A549 (cell line): ENCODE data around the gene ASF1B. TPM values are rescaled to one million over a fixed set of nuclear protein-coding genes. Genes with fewer than 3 reads are reported as not detected.

ENCODE experiments used
- ATAC-seq, 2 experiments: fragments of 200-7000 bp in 1 of 2; fragments of >200 bp in 1 of 2; cut with Nextera tagmentation in 1 of 2; cut with Tn5 transposase in 1 of 2; 3 replicates each; pipeline versions ENCODE4 v1.8.0 to v1.9.1; 2018 to 2020; ENCODE audit warnings: mild to moderate bottlenecking in 1 of 2, moderate library complexity in 1 of 2
- CTCF ChIA-PET: fragments of 300-600 bp; sonication (Branson Sonifier 250); formaldehyde crosslinking; extraction: SDS; loops from one replicate; lab custom pipeline; 2021; ENCODE audit warnings: antibody characterized with exemption, inconsistent platforms; lab: Yijun Ruan, JAX
- POLR2A ChIA-PET: fragments of 350-600 bp; formaldehyde crosslinking; extraction: SDS; loops from one replicate; lab custom pipeline; 2021; ENCODE audit warnings: antibody characterized with exemption, inconsistent platforms; lab: Yijun Ruan, JAX
- DNase-seq, 2 experiments: peaks; one replicate each; pipeline versions ENCODE4 v3.0.0 to v3.0.0-alpha.2; 2011 to 2016; ENCODE audit warnings: low read depth in 1 of 2, low spot score in 1 of 2
- FAIRE-seq: peaks from 2 replicates; lab custom pipeline; 2011; peaks lifted over from hg19 to GRCh38; lab: Jason Lieb, UNC
- H3K27ac ChIP-seq, 2 experiments: fragments of >200 bp; sonication (Bioruptor Twin); formaldehyde crosslinking; 3 replicates each; pipeline ENCODE4 v1.5.1; 2016 to 2017
- H3K4me1 ChIP-seq: fragments of >200 bp; sonication (Bioruptor Twin); formaldehyde crosslinking; 3 replicates; pipeline ENCODE4 v1.6.1; 2016
- H3K4me2 ChIP-seq: fragments of >200 bp; sonication (Bioruptor Twin); formaldehyde crosslinking; 3 replicates; pipeline ENCODE4 v1.6.1; 2016
- H3K4me3 ChIP-seq: fragments of >200 bp; sonication (Bioruptor Twin); formaldehyde crosslinking; 3 replicates; pipeline ENCODE4 v1.5.1; 2016
- H3K9me3 ChIP-seq: fragments of >200 bp; sonication (Bioruptor Twin); formaldehyde crosslinking; 3 replicates; pipeline ENCODE4 v1.6.1; 2016
- BHLHE40 ChIP-seq: IDR thresholded peaks from 2 replicates; pipeline ENCODE4 v1.6.1; 2012; ENCODE audit warnings: low read depth, low read length, inconsistent platforms
- CBX8 ChIP-seq: fragments of 200-600 bp; sonication (generic); IDR thresholded peaks from 2 replicates; pipeline ENCODE4 v1.6.1; 2016
- CHD2 ChIP-seq: fragments of 150-350 bp; IDR thresholded peaks from 2 replicates; pipeline ENCODE4 v1.6.1; 2014; ENCODE audit warnings: low read length; ENCODE audit not compliant: partially characterized antibody
- E2F6 ChIP-seq: IDR thresholded peaks from 2 replicates; pipeline ENCODE4 v1.6.1; 2012; ENCODE audit warnings: low read depth, borderline replicate concordance
- GATA3 ChIP-seq: IDR thresholded peaks from 2 replicates; pipeline ENCODE4 v1.6.1; 2012; ENCODE audit warnings: borderline replicate concordance
- JUNB ChIP-seq: fragments of >200 bp; sonication (Bioruptor Twin); formaldehyde crosslinking; IDR thresholded peaks from 2 replicates; pipeline ENCODE4 v1.6.1; 2016
- KDM1A ChIP-seq: fragments of 200-600 bp; sonication (generic); IDR thresholded peaks from 2 replicates; pipeline ENCODE4 v1.6.1; 2016; ENCODE audit warnings: low read depth, mild to moderate bottlenecking
- RARB ChIP-seq: fragments of 250-450 bp; sonication (Bioruptor Pico); IDR thresholded peaks from 2 replicates; pipeline ENCODE4 v1.8.0; 2021; ENCODE audit warnings: mild to moderate bottlenecking, moderate library complexity
- RCOR1 ChIP-seq: fragments of 150-350 bp; IDR thresholded peaks from 2 replicates; pipeline ENCODE4 v1.6.1; 2014; ENCODE audit warnings: antibody characterized with exemption, low read length, low read depth
- RFX5 ChIP-seq: fragments of 450-650 bp; IDR thresholded peaks from 2 replicates; pipeline ENCODE4 v1.7.1; 2014; ENCODE audit warnings: antibody characterized with exemption, mild to moderate bottlenecking, moderate library complexity
- RNF2 ChIP-seq: fragments of 200-600 bp; sonication (generic); IDR thresholded peaks from 2 replicates; pipeline ENCODE4 v1.6.1; 2016; ENCODE audit warnings: low read depth, mild to moderate bottlenecking, antibody characterized with exemption, moderate library complexity, borderline replicate concordance
- WGBS: methylation state at CpG from one replicate; pipeline ENCODE4 v1.1.6; 2017; ENCODE audit errors: missing lambda C conversion rate; 5-methylcytosine and 5-hydroxymethylcytosine counted together
- polyA plus RNA-seq, 4 experiments: library from polyadenylated mRNA; depleted of rRNA in 3 of 4; stranded (reverse); fragments of >200 nt; fragmentation: RNase III in 1 of 4; extraction: RNeasy Plus Mini Kit Qiagen cat#74134 plus additional on column Dnase treatment in 1 of 4; gene quantifications; 2 replicates in 3 of 4; 3 replicates in 1 of 4; pipeline ENCODE4 v1.2.3, GENCODE V29; 2011 to 2017
- TF ChIP-seq, protein P1 (sequence below): fragments of 150-350 bp; IDR thresholded peaks from 2 replicates; pipeline ENCODE4 v1.6.1; 2014; ENCODE audit warnings: low read depth, mild to moderate bottlenecking, low read length
- TF ChIP-seq, protein P2 (sequence below): fragments of 250-450 bp; sonication (Bioruptor Pico); IDR thresholded peaks from 2 replicates; pipeline ENCODE4 v1.5.0; 2020; ENCODE audit warnings: low read depth, mild to moderate bottlenecking, moderate library complexity

Gene ASF1B
- polyA plus RNA-seq, 2 of the 4 experiments (the other 2 are of a cell fraction) = 12.1 to 46.2 TPM

DNA sequence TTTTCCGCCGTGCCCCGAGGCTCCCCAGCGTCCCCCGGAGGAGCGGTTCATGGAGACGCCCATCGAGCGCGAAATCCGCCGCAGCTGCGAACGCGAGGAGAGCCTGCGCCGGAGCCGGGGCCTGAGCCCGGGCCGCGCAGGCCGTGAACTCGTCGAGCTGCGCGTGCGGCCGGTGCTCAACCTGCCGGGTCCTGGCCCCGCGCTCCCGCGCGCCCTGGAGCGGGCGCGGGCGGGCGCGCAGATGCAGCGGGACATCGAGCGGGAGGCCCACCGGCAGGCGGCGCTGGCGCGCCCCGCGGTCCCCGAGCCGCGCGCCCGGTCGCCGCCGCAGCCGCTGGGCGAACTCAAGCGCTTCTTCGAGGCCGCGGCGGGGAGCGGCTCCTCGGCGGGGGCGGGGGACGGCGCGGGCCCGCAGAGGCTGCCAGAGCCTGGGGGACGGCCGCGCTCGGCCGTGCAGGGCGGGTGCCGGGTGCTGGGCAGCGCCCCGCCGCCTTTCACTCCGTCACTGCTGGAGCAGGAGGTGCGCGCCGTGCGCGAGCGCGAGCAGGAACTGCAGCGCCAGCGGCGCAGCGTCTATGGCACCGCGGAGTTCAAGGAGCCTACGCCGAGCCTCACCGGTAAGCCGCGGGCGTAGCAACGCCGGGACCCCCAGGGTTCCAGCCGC, 63.0 kb downstream of the ASF1B start (continued):
- TF ChIP-seq, protein P1, sequence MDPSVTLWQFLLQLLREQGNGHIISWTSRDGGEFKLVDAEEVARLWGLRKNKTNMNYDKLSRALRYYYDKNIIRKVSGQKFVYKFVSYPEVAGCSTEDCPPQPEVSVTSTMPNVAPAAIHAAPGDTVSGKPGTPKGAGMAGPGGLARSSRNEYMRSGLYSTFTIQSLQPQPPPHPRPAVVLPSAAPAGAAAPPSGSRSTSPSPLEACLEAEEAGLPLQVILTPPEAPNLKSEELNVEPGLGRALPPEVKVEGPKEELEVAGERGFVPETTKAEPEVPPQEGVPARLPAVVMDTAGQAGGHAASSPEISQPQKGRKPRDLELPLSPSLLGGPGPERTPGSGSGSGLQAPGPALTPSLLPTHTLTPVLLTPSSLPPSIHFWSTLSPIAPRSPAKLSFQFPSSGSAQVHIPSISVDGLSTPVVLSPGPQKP = no peak
- TF ChIP-seq E2F6 = 0 out of 2 replicates have a peak, but pooled peaks have one; percentile 32
- no peak for TF ChIP-seq CBX8
- TF ChIP-seq RNF2 = no peak
- no peak for TF ChIP-seq RFX5
- no peak for TF ChIP-seq GATA3
- TF ChIP-seq CHD2 = no peak
- TF ChIP-seq, protein P2, sequence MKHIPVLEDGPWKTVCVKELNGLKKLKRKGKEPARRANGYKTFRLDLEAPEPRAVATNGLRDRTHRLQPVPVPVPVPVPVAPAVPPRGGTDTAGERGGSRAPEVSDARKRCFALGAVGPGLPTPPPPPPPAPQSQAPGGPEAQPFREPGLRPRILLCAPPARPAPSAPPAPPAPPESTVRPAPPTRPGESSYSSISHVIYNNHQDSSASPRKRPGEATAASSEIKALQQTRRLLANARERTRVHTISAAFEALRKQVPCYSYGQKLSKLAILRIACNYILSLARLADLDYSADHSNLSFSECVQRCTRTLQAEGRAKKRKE (CRISPR knock-in tag) = no peak
- TF ChIP-seq BHLHE40 = no peak
- TF ChIP-seq JUNB = no peak

GRCh38 chr19:14072535-14073260, 63.7 kb downstream of the ASF1B start, which contains the start of gene MISP3:
MISP3 (plus strand) TSS chr19:14072786; CDS start chr19:14073310, 524 bp downstream.
- ATAC-seq (peak; percentile 48 to 53), DNase-seq (peak in 1 of 2 experiments; percentile 49), FAIRE-seq (no peak)
- Histone ChIP-seq H3K4me1 (peaks cover 4% of the 10 kb centered on the region; the same call in 1 of the 3 replicates), H3K4me2 (peak within 1 kb of the TSS; percentile 99), H3K9me3 (no peaks in the 10 kb centered on the region), H3K27ac (peak within 1 kb of the TSS; percentile 94 to 99), H3K4me3 (peak within 1 kb of the TSS; percentile 83)
- ChIA-PET POLR2A (interaction anchor here (0.7 to 1.2 kb wide), 7 partner anchors 14 to 190 kb away, joined by 3 to 5 read pairs (median 3); partner anchors contain the start of genes ASF1B, IL27RA and RFX1), CTCF (interaction anchor here (0.5 to 5.6 kb wide), 36 partner anchors 10 to 313 kb away, joined by 3 to 93 read pairs (median 4); partner anchors contain the start of genes C19orf67, IL27RA, NANOS3 and PALM3)
- no CpG with 5 or more reads among the region's 51 CpGs for WGBS
- peak; percentile 74; the same call in 1 of the 2 replicates for TF ChIP-seq RNF2
- no peak for TF ChIP-seq RCOR1

DNA sequence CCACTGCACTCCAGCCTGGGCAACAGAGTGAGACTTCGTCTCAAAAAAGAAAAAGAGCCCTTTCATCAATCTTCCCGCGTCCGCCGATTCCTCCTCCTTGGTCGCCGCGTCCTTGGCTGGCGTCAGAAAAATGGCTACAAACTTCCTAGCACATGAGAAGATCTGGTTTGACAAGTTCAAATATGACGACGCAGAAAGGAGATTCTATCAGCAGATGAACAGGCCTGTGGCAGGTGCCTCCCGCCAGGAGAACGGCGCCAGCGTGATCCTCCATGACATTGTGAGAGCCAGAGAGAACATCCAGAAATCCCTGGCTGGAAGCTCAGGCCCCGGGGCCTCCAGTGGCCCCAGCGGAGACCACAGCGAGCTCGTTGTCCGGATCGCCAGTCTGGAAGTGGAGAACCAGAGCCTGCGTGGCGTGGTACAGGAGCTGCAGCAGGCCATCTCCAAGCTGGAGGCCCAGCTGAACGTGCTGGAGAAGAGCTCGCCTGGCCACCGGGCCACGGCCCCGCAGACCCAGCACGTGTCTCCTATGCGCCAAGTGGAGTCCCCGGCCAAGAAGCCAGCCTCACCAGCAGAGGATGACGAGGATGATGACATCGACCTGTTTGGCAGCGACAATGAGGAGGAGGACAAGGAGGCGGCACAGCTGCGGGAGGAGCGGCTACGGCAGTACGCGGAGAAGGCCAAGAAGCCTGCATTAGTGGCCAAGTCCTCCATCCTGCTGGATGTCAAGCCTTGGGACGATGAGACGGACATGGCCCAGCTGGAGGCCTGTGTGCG, 65.9 kb downstream of the ASF1B start:
- POLR2A ChIA-PET = interaction anchor here (0.7 kb wide), 1 partner anchor 29 kb away, joined by 3 read pairs; no protein-coding TSS in a partner anchor

More for the DNA sequence above, 65.9 kb downstream of the ASF1B start:
- Histone ChIP-seq H3K4me1 (peaks cover 3% of the 10 kb centered on the region; the same call in 1 of the 3 replicates), H3K4me3 (no peak overlapping the region), H3K4me2 (no peak overlapping the region), H3K9me3 (no peaks in the 10 kb centered on the region), H3K27ac (no peak overlapping the region)
- CTCF ChIA-PET = interaction anchor here (0.8 to 5.6 kb wide), 12 partner anchors 11 to 208 kb away, joined by 3 to 93 read pairs (median 6); partner anchors contain the start of genes ASF1B, C19orf67, IL27RA and PALM3
- DNase-seq (no peak), ATAC-seq (no peak), FAIRE-seq (no peak)
- 96% methylated on average over 42 of the region's 43 CpGs for WGBS
- TF ChIP-seq KDM1A (no peak), RARB (CRISPR knock-in tag) (no peak)

Other genes starting within 250 kb of the ASF1B start
- 0.09 and 0.12 TPM in 2 replicates for gene BRME1, start 230.5 kb downstream of the ASF1B start, polyA plus RNA-seq (2011; rRNA removed)
- 1.1 to 2.3 TPM (median 1.2 TPM) in 3 replicates for gene BRME1, start 230.5 kb downstream of the ASF1B start, polyA plus RNA-seq (2017; fragmentation: RNase III; extraction: RNeasy Plus Mini Kit Qiagen cat#74134 plus additional on column Dnase treatment)
- gene CC2D1A, start 230.4 kb downstream of the ASF1B start, polyA plus RNA-seq (2011; rRNA removed) = 4.7 and 4.8 TPM in 2 replicates
- gene CC2D1A, start 230.4 kb downstream of the ASF1B start, polyA plus RNA-seq (2017; fragmentation: RNase III; extraction: RNeasy Plus Mini Kit Qiagen cat#74134 plus additional on column Dnase treatment) = 13.9 to 15.3 TPM (median 14.0 TPM) in 3 replicates
- 0.50 and 0.79 TPM in 2 replicates for gene PODNL1, start 198.2 kb downstream of the ASF1B start, polyA plus RNA-seq (2011; rRNA removed)
- gene PODNL1, start 198.2 kb downstream of the ASF1B start, polyA plus RNA-seq (2017; fragmentation: RNase III; extraction: RNeasy Plus Mini Kit Qiagen cat#74134 plus additional on column Dnase treatment) = 1.1 to 1.8 TPM (median 1.3 TPM) in 3 replicates
- gene DCAF15, start 184.1 kb downstream of the ASF1B start, polyA plus RNA-seq (2011; rRNA removed) = 6.9 and 10.2 TPM in 2 replicates
- gene DCAF15, start 184.1 kb downstream of the ASF1B start, polyA plus RNA-seq (2017; fragmentation: RNase III; extraction: RNeasy Plus Mini Kit Qiagen cat#74134 plus additional on column Dnase treatment) = 21.1 to 23.0 TPM (median 21.5 TPM) in 3 replicates
- gene RFX1, start 130.3 kb downstream of the ASF1B start, polyA plus RNA-seq (2011; rRNA removed) = 0.57 and 0.79 TPM in 2 replicates
- 4.9 to 5.4 TPM (median 4.9 TPM) in 3 replicates for gene RFX1, start 130.3 kb downstream of the ASF1B start, polyA plus RNA-seq (2017; fragmentation: RNase III; extraction: RNeasy Plus Mini Kit Qiagen cat#74134 plus additional on column Dnase treatment)
- not detected in 2 replicates for gene RLN3, start 108.4 kb downstream of the ASF1B start, polyA plus RNA-seq (2011; rRNA removed)
- gene RLN3, start 108.4 kb downstream of the ASF1B start, polyA plus RNA-seq (2017; fragmentation: RNase III; extraction: RNeasy Plus Mini Kit Qiagen cat#74134 plus additional on column Dnase treatment) = not detected in 3 replicates
- gene IL27RA, start 104.8 kb downstream of the ASF1B start, polyA plus RNA-seq (2011; rRNA removed) = 3.0 and 3.1 TPM in 2 replicates
- 4.0 to 4.6 TPM (median 4.5 TPM) in 3 replicates for gene IL27RA, start 104.8 kb downstream of the ASF1B start, polyA plus RNA-seq (2017; fragmentation: RNase III; extraction: RNeasy Plus Mini Kit Qiagen cat#74134 plus additional on column Dnase treatment)
- 0.73 and 0.96 TPM in 2 replicates for gene PALM3, start 74.5 kb downstream of the ASF1B start, polyA plus RNA-seq (2011; rRNA removed)
- gene PALM3, start 74.5 kb downstream of the ASF1B start, polyA plus RNA-seq (2017; fragmentation: RNase III; extraction: RNeasy Plus Mini Kit Qiagen cat#74134 plus additional on column Dnase treatment) = 7.9 to 12.1 TPM (median 10.2 TPM) in 3 replicates
- 1.3 and 1.9 TPM in 2 replicates for gene MISP3, start 63.8 kb downstream of the ASF1B start, polyA plus RNA-seq (2011; rRNA removed)
- gene MISP3, start 63.8 kb downstream of the ASF1B start, polyA plus RNA-seq (2017; fragmentation: RNase III; extraction: RNeasy Plus Mini Kit Qiagen cat#74134 plus additional on column Dnase treatment) = 2.1 to 2.8 TPM (median 2.3 TPM) in 3 replicates
- gene C19orf67, start 50.8 kb downstream of the ASF1B start, polyA plus RNA-seq (2011; rRNA removed) = not detected in 2 replicates
- gene C19orf67, start 50.8 kb downstream of the ASF1B start, polyA plus RNA-seq (2017; fragmentation: RNase III; extraction: RNeasy Plus Mini Kit Qiagen cat#74134 plus additional on column Dnase treatment) = not detected in 3 replicates
- 7.7 and 8.4 TPM in 2 replicates for gene SAMD1, start 45.8 kb downstream of the ASF1B start, polyA plus RNA-seq (2011; rRNA removed)
- 26.9 to 30.8 TPM (median 28.9 TPM) in 3 replicates for gene SAMD1, start 45.8 kb downstream of the ASF1B start, polyA plus RNA-seq (2017; fragmentation: RNase III; extraction: RNeasy Plus Mini Kit Qiagen cat#74134 plus additional on column Dnase treatment)
- gene PRKACA, start 18.8 kb downstream of the ASF1B start, polyA plus RNA-seq (2011; rRNA removed) = 10.0 and 12.0 TPM in 2 replicates
- gene PRKACA, start 18.8 kb downstream of the ASF1B start, polyA plus RNA-seq (2017; fragmentation: RNase III; extraction: RNeasy Plus Mini Kit Qiagen cat#74134 plus additional on column Dnase treatment) = 40.9 to 46.2 TPM (median 41.1 TPM) in 3 replicates
- 3.9 and 5.6 TPM in 2 replicates for gene ADGRL1, start 69.6 kb upstream of the ASF1B start, polyA plus RNA-seq (2011; rRNA removed)
- 5.4 to 7.4 TPM (median 6.0 TPM) in 3 replicates for gene ADGRL1, start 69.6 kb upstream of the ASF1B start, polyA plus RNA-seq (2017; fragmentation: RNase III; extraction: RNeasy Plus Mini Kit Qiagen cat#74134 plus additional on column Dnase treatment)
- 16.9 and 19.8 TPM in 2 replicates for gene ADGRE5, start 244.9 kb upstream of the ASF1B start, polyA plus RNA-seq (2011; rRNA removed)
- 32.8 to 34.1 TPM (median 33.1 TPM) in 3 replicates for gene ADGRE5, start 244.9 kb upstream of the ASF1B start, polyA plus RNA-seq (2017; fragmentation: RNase III; extraction: RNeasy Plus Mini Kit Qiagen cat#74134 plus additional on column Dnase treatment)